SHP77 (cell line): Measurements from ENCODE around the gene NCAN.
A peak's percentile ranks its signal among the peaks of the same experiment; 100 is the strongest.
"Not testable (repeated sequence)": the region's sequence is repeated elsewhere in the genome, so short reads cannot be mapped to it uniquely, and the experiment has no call there.

Experiments used
- DNase-seq, 2 experiments: peaks; one replicate each; lab custom pipeline; 2025; lab: John Stamatoyannopoulos, UW

NCAN gene

GRCh38 chr19:19193926-19194325 is 17.8 kb upstream of the NCAN start:
- DNase-seq, result no peak

- no peak for DNase-seq
Observed at GRCh38 chr19:19201697-19202630, 9.8 kb upstream of the NCAN start.

GRCh38 chr19:19202707-19203011 is 9.1 kb upstream of the NCAN start:
- no peak for DNase-seq

GRCh38 chr19:19203012-19203856 is 8.5 kb upstream of the NCAN start, which contains the start of gene NR2C2AP:
NR2C2AP (minus strand) TSS chr19:19203414; CDS start chr19:19203060, 354 bp downstream.
- peak; percentile 68 to 88 for DNase-seq

- no peak for DNase-seq
Observed at GRCh38 chr19:19204181-19204580, 7.6 kb upstream of the NCAN start.

GRCh38 chr19:19205416-19206410 is 6.0 kb upstream of the NCAN start:
- DNase-seq, result no peak

- no peak for DNase-seq
Observed at GRCh38 chr19:19206938-19207337, 4.8 kb upstream of the NCAN start.

- no peak for DNase-seq
Observed at GRCh38 chr19:19207637-19208572, 3.9 kb upstream of the NCAN start.

GRCh38 chr19:19209372-19209771 is 2.4 kb upstream of the NCAN start:
- DNase-seq, result peak; percentile 87 to 89

- no peak for DNase-seq
Observed at GRCh38 chr19:19212916-19213315, 1.2 kb downstream of the NCAN start.

- DNase-seq, result no peak
Observed at GRCh38 chr19:19213426-19214158, 1.8 kb downstream of the NCAN start.

GRCh38 chr19:19214159-19214490 is 2.4 kb downstream of the NCAN start:
- peak; percentile 68 to 69 for DNase-seq

GRCh38 chr19:19214892-19215291 is 3.1 kb downstream of the NCAN start:
- no peak for DNase-seq

GRCh38 chr19:19215792-19216191 is 4.0 kb downstream of the NCAN start:
- no peak for DNase-seq

- peak in 1 of 2 experiments; percentile 21 for DNase-seq
Observed at GRCh38 chr19:19217099-19217498, 5.3 kb downstream of the NCAN start.

GRCh38 chr19:19218911-19219310 is 7.2 kb downstream of the NCAN start:
- no peak for DNase-seq

GRCh38 chr19:19221000-19221399 is 9.2 kb downstream of the NCAN start:
- DNase-seq, result not testable (repeated sequence)

GRCh38 chr19:19223060-19223459 is 11.3 kb downstream of the NCAN start:
- DNase-seq, result no peak

- no peak for DNase-seq
Observed at GRCh38 chr19:19223636-19224035, 11.9 kb downstream of the NCAN start.
